Astrocyte (in vitro differentiated cells and primary cell): ENCODE results near the gene RBM38. TPM values are rescaled to one million over a fixed set of nuclear protein-coding genes. Genes with fewer than 3 reads are reported as not detected.

Experiments used
- DNase-seq: peaks from one replicate; pipeline ENCODE4 v3.0.0-alpha.2; 2010; ENCODE audit warnings: low read depth
- FAIRE-seq: peaks from 2 replicates; lab custom pipeline; 2011; peaks lifted over from hg19 to GRCh38; lab: Jason Lieb, UNC
- H2AFZ ChIP-seq: 2 replicates; pipeline ENCODE4 v1.6.0; 2012; ENCODE audit warnings: low read depth, low read length, inconsistent platforms
- H3K27ac ChIP-seq: 2 replicates; pipeline ENCODE4 v1.5.1; 2011; ENCODE audit warnings: low read depth, low read length, inconsistent platforms
- H3K27me3 ChIP-seq: 2 replicates; pipeline ENCODE4 v1.6.0; 2011; ENCODE audit warnings: low read length, inconsistent platforms; ENCODE audit not compliant: insufficient read depth
- H3K36me3 ChIP-seq: 2 replicates; pipeline ENCODE4 v1.5.1; 2011; ENCODE audit warnings: low read length, inconsistent platforms; ENCODE audit not compliant: insufficient read depth
- H3K4me1 ChIP-seq: 2 replicates; pipeline ENCODE4 v1.5.1; 2011; ENCODE audit warnings: low read length, inconsistent platforms; ENCODE audit not compliant: insufficient read depth
- H3K4me2 ChIP-seq: 2 replicates; pipeline ENCODE4 v1.6.0; 2012; ENCODE audit warnings: low read length, inconsistent platforms
- H3K4me3 ChIP-seq: 2 replicates; pipeline ENCODE4 v1.5.1; 2011; ENCODE audit warnings: low read depth, mild to moderate bottlenecking, low read length, inconsistent platforms; ENCODE audit not compliant: insufficient read depth
- H3K79me2 ChIP-seq: 2 replicates; pipeline ENCODE4 v1.6.0; 2012; ENCODE audit warnings: mild to moderate bottlenecking, low read length, inconsistent platforms; ENCODE audit not compliant: insufficient read depth
- H3K9ac ChIP-seq: 2 replicates; pipeline ENCODE4 v1.6.0; 2012; ENCODE audit warnings: mild to moderate bottlenecking, low read length, inconsistent platforms
- H3K9me3 ChIP-seq: 2 replicates; pipeline ENCODE4 v1.5.1; 2012; ENCODE audit warnings: low read depth, mild to moderate bottlenecking, low read length, inconsistent platforms; ENCODE audit not compliant: insufficient read depth
- H4K20me1 ChIP-seq: 2 replicates; pipeline ENCODE4 v1.6.0; 2012; ENCODE audit warnings: low read length, inconsistent platforms; ENCODE audit not compliant: insufficient read depth
- H3K27ac Mint-ChIP-seq: one replicate; pipeline ENCODE4 v1.8.0; 2021; ENCODE audit warnings: mild to moderate bottlenecking, mixed read lengths; ENCODE audit not compliant: unreplicated experiment
- H3K27me3 Mint-ChIP-seq: one replicate; pipeline ENCODE4 v1.8.0; 2021; ENCODE audit warnings: low read depth, mixed read lengths; ENCODE audit not compliant: unreplicated experiment
- H3K36me3 Mint-ChIP-seq: one replicate; pipeline ENCODE4 v1.8.0; 2021; ENCODE audit warnings: low read depth, mixed read lengths; ENCODE audit not compliant: unreplicated experiment
- H3K4me1 Mint-ChIP-seq: one replicate; pipeline ENCODE4 v1.8.0; 2021; ENCODE audit warnings: low read depth, mixed read lengths; ENCODE audit not compliant: unreplicated experiment
- H3K4me3 Mint-ChIP-seq: one replicate; pipeline ENCODE4 v1.8.0; 2021; ENCODE audit warnings: mild to moderate bottlenecking, moderate library complexity, mixed read lengths; ENCODE audit not compliant: unreplicated experiment
- H3K9me3 Mint-ChIP-seq: one replicate; pipeline ENCODE4 v1.8.0; 2021; ENCODE audit warnings: mild to moderate bottlenecking, mixed read lengths; ENCODE audit not compliant: unreplicated experiment
- CTCF ChIP-seq: IDR thresholded peaks from 2 replicates; pipeline ENCODE4 v1.5.1; 2011; ENCODE audit warnings: low read depth, mild to moderate bottlenecking, inconsistent platforms, low read length, moderate library complexity; ENCODE audit not compliant: insufficient read depth
- EZH2 ChIP-seq: IDR thresholded peaks from 2 replicates; pipeline ENCODE4 v1.6.1; 2012; ENCODE audit warnings: mild to moderate bottlenecking, low read length, inconsistent platforms; ENCODE audit not compliant: insufficient read depth
- total RNA-seq: library from RNA; stranded (reverse); gene quantifications from 2 replicates; pipeline ENCODE4 v1.2.1, GENCODE V29; 2021

The RBM38 gene
- total RNA-seq, 1 donor from 2014 or later: 43.5 TPM

GRCh38 chr20:57412347-57413029, 21.3 kb downstream of the RBM38 start:
- TF ChIP-seq EZH2 (no peak), CTCF (no peak)
- no peak overlapping the region for H3K27ac Mint-ChIP-seq

GRCh38 chr20:57413986-57414385, 22.8 kb downstream of the RBM38 start:
- Histone ChIP-seq H3K79me2 (no peaks in the 10 kb centered on the region), H3K36me3 (no peaks in the 10 kb centered on the region), H3K27ac (no peak overlapping the region), H2AFZ (no peak overlapping the region), H3K9me3 (no peaks in the 10 kb centered on the region), H3K27me3 (peaks cover 2% of the 10 kb centered on the region), H4K20me1 (peaks cover 7% of the 10 kb centered on the region), H3K9ac (no peak overlapping the region), H3K4me2 (no peak overlapping the region), H3K4me1 (peaks cover 4% of the 10 kb centered on the region), H3K4me3 (no peak overlapping the region)
- peaks cover 8% of the 10 kb centered on the region for H3K4me1 Mint-ChIP-seq
- H3K36me3 Mint-ChIP-seq: no peaks in the 10 kb centered on the region
- DNase-seq (no peak), FAIRE-seq (no peak)
- H3K4me3 Mint-ChIP-seq: no peak overlapping the region
- TF ChIP-seq CTCF (no peak), EZH2 (no peak)
- no peaks in the 10 kb centered on the region for H3K9me3 Mint-ChIP-seq
- H3K27me3 Mint-ChIP-seq: peaks cover 12% of the 10 kb centered on the region
- H3K27ac Mint-ChIP-seq: no peak overlapping the region

More at GRCh38 chr20:57412347-57413029, 21.3 kb downstream of the RBM38 start:
- no peaks in the 10 kb centered on the region for H3K27me3 ChIP-seq
- DNase-seq (no peak), FAIRE-seq (no peak)
- no peaks in the 10 kb centered on the region for H3K36me3 ChIP-seq
- H3K4me1 Mint-ChIP-seq: peaks cover 8% of the 10 kb centered on the region
- no peaks in the 10 kb centered on the region for H3K9me3 ChIP-seq
- H3K9ac ChIP-seq: no peak overlapping the region
- H4K20me1 ChIP-seq: peaks cover 7% of the 10 kb centered on the region
- no peak overlapping the region for H3K4me3 Mint-ChIP-seq
- no peak overlapping the region for H3K27ac ChIP-seq
- no peaks in the 10 kb centered on the region for H3K79me2 ChIP-seq
- H3K4me1 ChIP-seq: peaks cover 4% of the 10 kb centered on the region
- no peak overlapping the region for H2AFZ ChIP-seq
- no peak overlapping the region for H3K4me2 ChIP-seq
- H3K36me3 Mint-ChIP-seq: no peaks in the 10 kb centered on the region
- no peaks in the 10 kb centered on the region for H3K9me3 Mint-ChIP-seq
- no peak overlapping the region for H3K4me3 ChIP-seq
- peaks cover 9% of the 10 kb centered on the region for H3K27me3 Mint-ChIP-seq
